GM03348 (cell line): ENCODE data around the gene TUSC2.
A peak's percentile ranks its signal among the peaks of the same experiment; 100 is the strongest.
"Not testable (repeated sequence)": the region's sequence is repeated elsewhere in the genome, so short reads cannot be mapped to it uniquely, and the experiment has no call there.

Experiments used
- DNase-seq: peaks from one replicate; pipeline ENCODE4 v3.0.0; 2012; ENCODE audit warnings: low spot score

Gene TUSC2

GRCh38 chr3:50294089-50294488 lies 33.9 kb downstream of the TUSC2 start:
- no peak for DNase-seq

- DNase-seq = no peak
Measured at GRCh38 chr3:50293079-50293801, 34.8 kb downstream of the TUSC2 start.

DNA sequence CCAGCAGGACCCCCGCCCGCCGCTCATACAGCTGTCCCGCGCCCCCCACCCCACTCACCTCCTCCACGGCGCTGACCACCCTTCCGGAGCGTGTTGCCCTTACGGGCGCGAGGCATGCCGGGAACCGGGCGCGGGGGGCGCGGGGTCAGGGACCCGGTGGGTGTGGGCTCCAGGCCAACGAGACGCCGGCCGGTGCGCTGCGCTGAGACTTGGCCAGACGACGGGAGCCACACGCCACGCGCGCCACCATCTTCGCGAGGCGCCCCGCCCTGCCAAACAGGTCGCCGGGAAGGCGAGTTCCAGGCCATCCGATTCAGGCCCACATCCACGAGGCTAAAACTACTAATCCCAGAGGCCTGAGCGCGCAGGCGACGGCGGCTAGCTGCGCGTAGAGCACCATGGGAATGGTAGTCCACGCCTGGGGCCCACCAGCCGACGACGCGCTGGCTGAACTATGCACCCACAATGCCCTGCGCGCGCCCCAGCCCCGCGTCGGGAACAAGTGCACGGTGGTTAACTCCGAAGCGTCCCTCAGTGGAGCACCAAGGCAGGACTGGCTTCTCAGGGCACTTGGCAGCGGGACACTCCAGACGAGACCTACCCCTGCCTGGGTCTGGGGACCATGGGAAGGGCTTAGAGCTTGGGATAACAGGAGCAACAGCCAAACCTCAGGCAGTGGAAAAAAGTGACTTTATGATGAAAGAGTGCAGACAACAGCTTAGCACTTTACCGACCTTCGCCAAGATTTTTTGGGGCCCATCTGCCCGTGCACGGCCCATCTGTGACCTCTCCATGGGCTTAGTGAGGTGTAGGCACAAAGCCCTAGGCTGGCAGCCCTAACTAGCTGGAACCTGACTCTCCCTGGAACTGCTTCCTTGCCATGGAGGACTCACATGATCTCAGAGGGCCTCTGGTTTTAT lies 35.6 kb downstream of the TUSC2 start, which contains the start of gene IFRD2:
Gene IFRD2, minus strand, starts transcription at position 271 of the 920 bp plus-strand sequence. Its CDS starts 155 bp downstream, at position 116.
- DNase-seq = peak; percentile 97

- no peak for DNase-seq
Measured at GRCh38 chr3:50290161-50290641, 37.8 kb downstream of the TUSC2 start.

GRCh38 chr3:50289130-50289529 lies 38.9 kb downstream of the TUSC2 start:
- DNase-seq = no peak

DNA sequence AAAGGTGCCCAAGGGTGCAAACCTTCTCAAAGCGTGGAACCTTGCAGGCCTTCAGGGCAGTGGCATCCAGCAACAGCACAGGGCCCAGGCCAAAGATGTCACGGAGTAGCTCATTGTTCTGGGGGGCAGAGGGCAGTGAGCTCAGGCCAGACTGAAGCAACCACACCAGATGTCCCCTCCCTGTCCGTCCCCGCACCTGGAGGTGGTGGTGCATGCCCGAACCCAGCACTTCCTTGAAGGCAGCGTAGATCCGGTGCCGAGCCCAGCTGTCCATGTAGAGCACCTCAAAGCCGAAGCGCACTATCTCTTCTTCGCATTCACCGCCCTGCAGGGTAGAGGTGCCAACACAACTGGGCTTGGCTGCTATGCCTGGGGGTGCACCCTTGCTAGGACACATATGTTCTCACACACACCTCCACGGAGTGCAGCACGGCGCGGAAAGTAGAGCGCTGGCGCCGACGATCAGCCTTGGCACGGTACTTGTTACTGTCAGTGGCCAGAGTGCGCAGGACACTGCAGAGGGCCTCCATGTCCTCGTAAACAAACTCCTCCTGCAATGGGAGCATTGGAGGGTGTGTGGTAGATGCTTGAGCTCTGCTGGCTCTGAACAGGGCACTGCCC lies 39.5 kb downstream of the TUSC2 start:
- DNase-seq = no peak

GRCh38 chr3:50287262-50287661 lies 40.8 kb downstream of the TUSC2 start:
- DNase-seq = no peak

DNA sequence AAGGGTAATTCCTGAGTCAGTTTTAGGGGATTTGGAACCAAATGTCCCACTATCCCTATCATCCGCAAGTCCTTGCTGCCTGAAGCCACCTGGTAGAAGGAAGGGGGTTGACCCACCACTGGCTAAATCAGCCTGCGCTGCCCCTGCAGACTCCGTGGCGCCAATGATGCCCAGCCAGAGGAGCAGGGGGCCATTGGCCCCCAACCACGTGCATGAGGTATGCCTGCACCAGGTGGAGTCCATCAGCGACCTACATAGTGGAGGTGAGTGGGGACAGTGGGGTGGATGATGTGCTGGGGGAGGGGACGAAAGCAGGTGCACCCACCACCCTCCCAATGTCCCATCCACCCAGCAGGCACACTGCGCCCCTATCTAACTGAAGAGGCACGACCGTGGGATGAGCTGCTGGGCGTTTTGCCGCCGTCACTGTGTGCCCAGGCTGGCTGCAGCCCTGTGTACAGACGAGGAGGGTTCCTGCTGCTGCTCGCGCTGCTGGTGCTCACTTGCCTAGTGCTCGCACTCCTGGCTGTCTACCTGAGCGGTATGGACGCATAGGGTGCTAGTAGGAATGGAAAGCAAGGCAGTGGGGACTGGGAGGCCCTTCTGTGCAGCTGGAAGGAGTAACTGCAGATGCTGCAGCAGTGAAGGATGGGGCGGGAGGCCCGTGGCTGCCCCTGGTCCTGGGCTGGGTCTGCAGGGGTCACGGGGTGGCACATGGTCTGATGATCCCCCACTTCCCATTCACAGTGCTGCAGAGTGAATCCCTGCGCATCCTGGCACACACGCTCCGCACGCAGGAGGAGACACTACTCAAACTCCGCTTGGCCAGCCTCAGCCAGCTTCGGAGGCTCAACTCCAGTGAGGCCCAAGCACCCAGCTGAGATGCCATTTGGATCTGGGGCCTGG lies 41.4 kb downstream of the TUSC2 start:
- DNase-seq = no peak

GRCh38 chr3:50284121-50284520 lies 43.9 kb downstream of the TUSC2 start:
- not testable (repeated sequence) for DNase-seq

- DNase-seq = no peak
Measured at GRCh38 chr3:50279255-50280016, 48.6 kb downstream of the TUSC2 start.

- no peak for DNase-seq
Measured at GRCh38 chr3:50278880-50279224, 49.2 kb downstream of the TUSC2 start, which contains the start of gene LSMEM2. Gene LSMEM2, plus strand, starts transcription at chr3:50279087. Its CDS starts 27 bp downstream, at chr3:50279114.

GRCh38 chr3:50278123-50278879 lies 49.7 kb downstream of the TUSC2 start:
- DNase-seq = no peak

DNA sequence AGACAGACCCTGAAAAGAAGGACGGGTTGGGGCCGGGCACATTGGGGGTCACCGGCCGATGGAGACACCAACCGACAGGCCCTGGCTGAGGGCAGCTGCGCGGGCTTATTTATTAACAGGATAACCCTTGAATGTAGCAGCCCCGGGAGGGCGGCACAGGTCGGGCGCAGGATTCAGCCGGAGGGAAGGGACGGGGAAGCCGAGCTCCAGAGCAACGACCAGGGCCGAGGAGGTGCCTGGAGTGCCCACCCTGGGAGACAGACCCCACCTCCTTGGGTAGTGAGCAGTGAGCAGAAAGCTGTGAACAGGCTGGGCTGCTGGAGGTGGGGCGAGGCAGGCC lies 51.3 kb downstream of the TUSC2 start:
- no peak for DNase-seq

DNA sequence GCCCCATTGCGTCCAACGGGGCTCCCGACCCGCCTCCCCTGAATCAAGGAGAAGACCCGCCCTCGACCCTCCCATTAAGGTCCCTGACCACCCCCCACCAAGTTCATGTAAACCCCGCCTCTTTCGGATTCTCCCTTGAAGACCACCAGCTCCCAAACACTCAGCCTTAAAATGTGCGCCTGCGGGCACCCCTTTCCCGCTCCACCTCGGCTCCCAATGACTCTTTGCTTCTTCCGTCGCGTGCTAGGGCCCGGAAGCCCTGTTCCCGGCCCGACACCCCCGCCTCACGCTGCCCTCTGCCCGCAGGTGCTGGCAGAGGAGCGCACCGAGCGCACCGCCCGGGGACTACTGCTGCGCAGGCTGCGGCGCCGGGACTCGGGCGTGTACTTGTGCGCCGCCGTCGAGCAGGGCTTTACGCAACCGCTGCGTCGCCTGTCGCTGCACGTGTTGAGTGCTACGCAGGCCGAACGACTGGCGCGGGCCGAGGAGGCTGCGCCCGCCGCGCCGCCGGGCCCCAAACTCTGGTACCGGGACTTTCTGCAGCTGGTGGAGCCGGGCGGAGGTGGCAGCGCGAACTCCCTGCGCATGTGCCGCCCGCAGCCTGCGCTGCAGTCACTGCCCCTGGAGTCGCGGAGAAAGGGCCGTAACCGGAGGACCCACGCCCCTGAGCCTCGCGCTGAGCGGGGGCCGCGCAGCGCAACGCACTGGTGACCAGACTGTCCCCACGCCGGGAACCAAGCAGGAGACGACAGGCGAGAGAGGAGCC lies 51.8 kb downstream of the TUSC2 start:
- DNase-seq = no peak

GRCh38 chr3:50275141-50275995 lies 52.7 kb downstream of the TUSC2 start:
- DNase-seq = no peak
